LoVo (cell line): ENCODE data around the gene C16orf54.
A peak's percentile ranks its signal among the peaks of the same experiment; 100 is the strongest.
"Not testable (repeated sequence)": the region's sequence is repeated elsewhere in the genome, so short reads cannot be mapped to it uniquely, and the experiment has no call there.

Experiments
- DNase-seq: peaks from one replicate; pipeline ENCODE4 v3.0.0-alpha.2; 2016; ENCODE audit warnings: low spot score

The C16orf54 gene

GRCh38 chr16:29745853-29746345 lies at the start of gene C16orf54:
TSS of gene C16orf54 (minus strand) at chr16:29745990. CDS start at chr16:29744951, 1,039 bp downstream.
- no peak for DNase-seq

DNA sequence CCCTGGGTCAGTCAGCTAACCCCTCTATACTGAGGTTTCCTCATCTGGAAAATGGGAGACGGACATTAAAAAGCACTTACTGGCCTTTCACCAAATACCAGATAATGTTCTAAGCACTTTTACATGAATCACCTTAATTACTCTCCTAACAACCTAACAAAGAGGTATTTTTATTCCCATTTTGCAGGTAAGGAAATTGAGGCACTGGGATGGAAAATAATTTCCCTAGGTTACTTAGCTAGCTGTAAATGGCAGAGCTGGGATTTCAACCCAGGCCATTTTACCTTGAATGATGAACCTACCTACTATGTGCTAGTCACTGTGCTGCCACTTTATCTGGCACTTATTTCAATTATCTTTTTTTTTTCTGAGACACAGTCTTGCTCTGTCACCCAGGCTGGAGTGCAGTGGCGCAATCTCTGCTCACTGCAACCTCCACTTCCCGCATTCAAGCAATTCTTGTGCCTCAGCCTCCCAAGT lies 48.5 kb upstream of the C16orf54 start:
- DNase-seq, result no peak

DNA sequence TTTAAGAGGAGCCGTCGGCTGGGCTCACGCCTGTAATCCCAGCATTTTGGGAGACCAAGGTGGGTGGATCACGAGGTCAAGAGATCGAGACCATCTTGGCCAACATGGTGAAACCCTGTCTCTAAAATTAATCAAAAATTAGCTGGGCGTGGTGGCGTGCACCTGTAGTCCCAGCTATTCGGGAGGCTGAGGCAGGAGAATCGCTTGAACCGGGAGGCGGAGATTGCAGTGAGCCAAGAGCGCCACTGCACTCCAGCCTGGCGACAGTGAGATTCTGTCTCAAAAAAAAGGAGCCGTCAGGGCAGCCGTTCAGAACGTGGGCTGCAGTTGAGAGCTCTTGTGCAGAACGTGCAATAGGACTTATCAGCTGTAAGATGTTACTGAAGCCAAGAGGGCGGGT lies 47.4 kb upstream of the C16orf54 start:
- DNase-seq, result not testable (repeated sequence)

DNA sequence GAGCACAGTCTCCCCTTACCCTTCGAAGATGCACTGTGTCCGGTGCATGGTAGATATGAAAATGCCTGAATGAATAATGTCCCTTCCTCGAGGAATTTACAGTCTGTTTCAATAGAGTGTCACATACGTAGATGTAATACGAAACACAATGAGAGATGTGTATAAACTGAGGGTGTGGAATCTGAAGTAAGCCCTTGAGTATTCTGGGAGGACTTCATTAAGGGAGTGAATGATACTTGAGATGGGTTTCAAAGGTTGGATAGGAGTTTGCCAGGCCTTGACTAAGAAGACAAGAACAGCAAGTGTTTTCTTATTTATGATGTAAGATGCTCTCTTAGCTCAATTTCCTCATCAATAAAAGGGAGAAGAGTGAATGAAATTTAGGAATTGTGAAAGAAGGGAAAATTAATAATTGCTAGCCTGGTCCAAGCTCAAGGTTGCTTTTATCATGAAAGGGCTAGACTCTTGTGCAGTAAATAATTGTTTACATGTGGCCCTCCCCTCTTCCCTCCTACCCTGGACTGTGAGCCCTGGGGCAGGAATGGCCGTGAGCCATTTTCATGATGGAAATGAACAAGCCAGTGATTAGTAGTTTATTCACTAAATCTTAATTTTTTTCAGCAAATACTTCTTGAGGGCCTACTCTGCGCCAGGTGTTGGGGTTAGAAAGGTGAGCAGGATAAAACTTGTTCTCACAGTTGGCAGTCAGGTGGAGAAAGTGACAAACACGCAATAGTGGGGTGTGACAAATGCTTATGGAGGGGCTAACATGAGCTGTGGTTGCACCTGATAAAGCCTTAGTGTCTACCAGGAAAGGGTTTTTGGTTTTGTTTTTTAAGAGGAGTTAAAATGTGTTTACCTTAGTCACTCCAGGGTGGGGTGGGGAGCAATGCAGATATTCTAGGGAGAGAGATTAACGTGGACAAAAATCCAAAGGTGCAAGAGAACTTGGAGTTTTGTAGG lies 46.3 kb upstream of the C16orf54 start:
- no peak for DNase-seq

- no peak for DNase-seq
Measured at GRCh38 chr16:29790949-29791844, 45.4 kb upstream of the C16orf54 start.

DNA sequence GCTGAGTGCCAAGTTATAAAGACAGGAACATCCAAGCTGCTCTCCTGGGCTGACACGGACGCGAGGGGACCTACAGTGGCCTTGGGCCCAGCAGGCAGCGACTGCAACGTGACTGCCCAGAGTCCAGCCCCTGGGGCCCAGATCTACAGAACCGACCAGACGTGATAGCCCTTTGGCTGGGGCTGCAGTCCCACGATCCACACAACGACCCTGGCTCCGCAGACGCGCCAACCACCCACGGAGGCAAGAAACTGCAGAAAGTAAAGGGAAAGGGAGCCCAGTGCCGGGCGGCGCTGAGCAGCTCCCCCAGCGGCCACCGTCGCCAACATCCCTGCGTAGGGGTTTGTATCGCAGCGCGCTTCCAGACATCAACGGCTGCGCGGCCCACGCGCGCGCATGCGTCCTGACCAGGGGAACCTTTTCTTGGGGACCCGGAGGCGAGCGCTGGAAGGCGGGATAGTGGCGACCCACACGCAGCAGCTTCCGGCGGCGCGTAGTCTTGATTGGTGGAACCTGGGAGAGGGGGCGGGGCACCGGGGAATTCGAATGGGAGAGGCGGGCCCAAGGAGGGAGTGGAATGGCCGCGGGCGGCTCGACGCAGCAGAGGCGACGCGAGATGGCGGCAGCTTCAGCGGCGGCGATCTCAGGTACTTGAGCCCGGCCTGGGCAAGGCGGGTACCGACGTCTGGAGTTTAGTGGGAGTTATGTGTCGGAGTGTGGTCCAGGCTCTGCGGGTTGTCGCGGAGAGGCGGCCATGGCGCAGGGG lies 44.6 kb upstream of the C16orf54 start, which contains the start of gene KIF22:
TSS of gene KIF22 (plus strand) at position 569 of the 766 bp plus-strand sequence. CDS start at position 578, 9 bp downstream.
- DNase-seq, result peak; percentile 99

GRCh38 chr16:29789775-29790182 lies 44.0 kb upstream of the C16orf54 start:
- DNase-seq, result no peak

GRCh38 chr16:29787155-29787554 lies 41.4 kb upstream of the C16orf54 start:
- DNase-seq, result not testable (repeated sequence)

DNA sequence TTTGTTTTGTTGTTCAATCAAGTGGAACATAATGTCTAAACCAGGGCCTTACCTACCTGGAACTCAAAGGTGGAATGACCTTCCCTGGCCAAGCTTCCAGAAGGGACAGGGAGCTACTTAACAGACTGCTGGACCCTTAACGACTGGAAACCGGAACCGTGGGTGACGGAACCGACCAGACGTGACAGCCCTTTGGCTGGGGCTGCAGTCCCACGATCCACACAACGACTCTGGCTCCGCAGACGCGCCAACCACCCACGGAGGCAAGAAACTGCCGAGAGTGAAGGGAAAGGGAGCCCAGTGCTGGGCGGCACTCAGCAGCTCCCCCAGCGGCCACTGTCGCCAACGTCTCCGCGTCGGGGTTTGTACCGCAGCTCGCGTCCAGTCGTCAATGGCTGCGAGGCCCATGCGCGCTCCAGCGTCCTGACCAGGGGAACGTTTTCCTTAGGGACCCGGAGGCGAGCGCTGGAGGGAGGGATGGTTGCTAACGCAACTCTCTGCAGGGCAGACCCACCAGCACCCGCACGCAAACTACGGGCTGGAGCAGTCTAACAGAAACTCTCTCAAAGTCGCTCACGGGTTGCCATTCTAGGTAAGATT lies 39.2 kb upstream of the C16orf54 start:
- no peak for DNase-seq

DNA sequence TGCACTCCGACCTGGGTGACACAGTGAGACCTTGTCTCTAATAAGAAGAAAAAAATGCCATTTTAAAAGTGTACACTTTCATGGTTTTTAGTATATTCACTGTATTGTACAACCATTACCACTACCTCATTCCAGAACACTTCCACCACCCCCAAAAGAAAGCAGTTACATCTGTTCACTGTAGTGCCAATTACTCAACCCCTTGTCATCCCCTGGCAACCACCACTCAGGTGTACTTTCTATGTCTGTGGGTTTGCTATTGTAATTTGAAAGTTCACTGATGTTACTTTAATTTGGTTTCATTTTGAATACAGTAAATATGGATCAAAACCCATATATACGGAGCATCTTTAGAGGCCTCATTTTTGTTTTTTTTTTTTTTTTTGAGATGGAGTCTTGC lies 38.4 kb upstream of the C16orf54 start:
- no peak for DNase-seq

GRCh38 chr16:29783094-29783953 lies 37.5 kb upstream of the C16orf54 start:
- not testable (repeated sequence) for DNase-seq

DNA sequence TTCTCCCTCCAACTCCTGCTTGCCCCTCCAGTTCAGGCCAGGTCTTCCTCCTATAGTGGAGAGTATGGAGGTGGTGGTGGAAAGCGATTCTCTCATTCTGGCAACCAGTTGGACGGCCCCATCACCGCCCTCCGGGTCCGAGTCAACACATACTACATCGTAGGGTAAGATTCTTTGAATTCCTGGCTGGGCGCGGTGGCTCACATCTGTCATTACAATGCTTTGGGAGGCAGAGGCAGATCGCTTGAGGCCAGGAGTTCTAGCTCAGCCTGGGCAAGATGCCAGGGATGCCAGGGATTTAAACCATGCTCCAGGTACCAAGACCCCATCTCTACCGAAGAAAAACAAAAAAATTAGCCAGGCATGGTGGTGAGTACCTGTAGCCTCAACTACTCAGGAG lies 33.7 kb upstream of the C16orf54 start:
- DNase-seq, result no peak

- no peak for DNase-seq
Measured at GRCh38 chr16:29777576-29778350, 32.0 kb upstream of the C16orf54 start, which contains the start of gene ZG16. TSS of gene ZG16 (plus strand) at chr16:29778256. CDS start at chr16:29779267, 1,011 bp downstream.

- DNase-seq, result peak; percentile 15
Measured at GRCh38 chr16:29775742-29776408, 30.1 kb upstream of the C16orf54 start.

DNA sequence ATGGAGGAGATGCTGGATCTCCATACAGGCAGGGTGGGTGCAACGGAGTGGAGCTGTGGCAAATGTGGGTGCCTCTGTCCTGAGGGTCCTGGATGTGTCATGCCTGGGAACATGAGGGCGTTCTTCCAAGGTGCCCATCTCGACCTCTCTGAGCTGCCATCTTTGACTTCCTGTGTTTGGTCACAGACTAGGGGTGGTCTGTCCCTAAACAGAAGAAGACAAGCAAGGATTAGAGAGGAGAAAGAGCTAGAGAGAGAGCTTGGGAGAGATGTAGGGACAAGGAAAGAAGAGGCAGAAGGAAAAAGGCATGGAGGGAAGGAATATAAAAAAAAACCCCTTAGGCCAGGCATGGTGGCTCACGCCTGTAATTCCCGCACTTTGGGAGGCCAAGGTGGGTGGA lies 28.9 kb upstream of the C16orf54 start:
- DNase-seq, result no peak

GRCh38 chr16:29772330-29772729 lies 26.5 kb upstream of the C16orf54 start:
- not testable (repeated sequence) for DNase-seq

DNA sequence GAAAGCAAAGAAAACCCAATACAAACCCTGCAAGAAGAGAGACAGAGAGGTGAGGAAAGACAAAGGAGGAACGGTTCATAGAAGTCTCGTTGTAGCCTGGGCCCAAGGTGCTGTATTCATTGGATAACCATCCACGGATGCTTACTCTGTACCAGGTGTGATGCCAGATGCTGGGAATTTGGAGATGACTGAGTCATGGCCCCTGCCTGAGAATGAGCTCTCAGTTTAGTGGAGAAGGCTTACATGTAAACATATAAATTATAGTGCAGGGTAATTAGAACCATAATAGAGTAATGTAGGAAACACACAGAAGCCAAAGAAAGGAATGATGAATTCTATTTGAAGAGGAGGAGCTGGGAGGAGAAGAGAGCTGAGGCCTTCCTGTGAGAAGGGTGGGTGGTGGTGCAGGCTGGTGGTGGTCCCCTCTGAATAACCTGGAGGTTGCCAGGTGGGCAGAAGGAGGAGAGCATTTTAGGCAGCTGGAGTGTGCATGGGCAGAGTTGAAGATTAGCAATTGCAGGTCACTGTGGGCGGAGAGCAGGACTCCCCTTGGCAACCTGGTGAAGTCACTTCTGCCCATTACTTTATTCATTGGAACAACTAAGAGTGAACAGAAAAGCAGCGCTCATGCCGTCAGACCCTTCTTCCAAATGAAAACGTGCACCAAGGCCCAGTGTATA lies 24.6 kb upstream of the C16orf54 start:
- no peak for DNase-seq

DNA sequence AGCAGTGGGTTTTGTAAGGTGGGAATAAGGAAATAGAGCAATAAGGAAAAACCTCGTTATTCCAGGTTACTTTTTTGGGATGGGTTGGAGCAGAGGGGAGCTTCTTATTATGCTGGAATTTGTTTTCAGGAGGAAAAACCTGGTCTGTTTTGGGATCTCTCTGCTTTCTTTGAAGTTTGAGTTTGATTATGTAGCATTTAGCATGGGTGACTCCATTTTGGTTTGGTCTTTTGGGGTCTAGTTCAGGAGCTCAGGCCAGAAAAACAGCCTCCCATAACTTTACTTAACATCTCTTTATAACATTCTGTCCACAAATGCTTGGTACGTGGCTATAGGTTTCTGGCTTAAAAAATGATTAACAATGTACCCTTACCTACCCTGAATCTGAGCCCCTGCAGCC lies 23.7 kb upstream of the C16orf54 start:
- DNase-seq, result no peak
